Naive B cell (primary cell): ENCODE measurements around the gene IPMK. TPM values are rescaled to one million over a fixed set of nuclear protein-coding genes. Genes with fewer than 3 reads are reported as not detected.

Experiments
- ATAC-seq, 2 donors: fragments of 150-1000 bp; cut with Tn5 transposase; 2 replicates each; pipeline ENCODE4 v1.10.0; 2021; ENCODE audit warnings: low read depth in 2 of 2, mild to moderate bottlenecking in 2 of 2, moderate library complexity in 2 of 2
- DNase-seq: peaks from one replicate; pipeline ENCODE4 v3.0.0; 2022
- H3K27ac Mint-ChIP-seq, 6 donors: one replicate each; pipeline ENCODE4 v1.8.0; 2020 to 2022; ENCODE audit warnings: mild to moderate bottlenecking in 6 of 6, mixed read lengths in 6 of 6, moderate library complexity in 5 of 6, inconsistent platforms in 2 of 6
- H3K27me3 Mint-ChIP-seq, 3 donors: one replicate each; pipeline ENCODE4 v1.8.0; 2021 to 2022; ENCODE audit warnings: mixed read lengths in 3 of 3, mild to moderate bottlenecking in 1 of 3
- H3K36me3 Mint-ChIP-seq, 2 donors: one replicate each; pipeline ENCODE4 v1.8.0; 2020 to 2022; ENCODE audit warnings: mixed read lengths in 2 of 2, inconsistent platforms in 1 of 2, mild to moderate bottlenecking in 1 of 2
- H3K4me1 Mint-ChIP-seq, 3 donors: one replicate each; pipeline ENCODE4 v1.8.0; 2020 to 2022; ENCODE audit warnings: mixed read lengths in 3 of 3, inconsistent platforms in 1 of 3, mild to moderate bottlenecking in 1 of 3, moderate library complexity in 1 of 3
- H3K4me3 Mint-ChIP-seq, 8 donors: one replicate each; pipeline ENCODE4 v1.8.0; 2020 to 2022; ENCODE audit warnings: mild to moderate bottlenecking in 8 of 8, mixed read lengths in 8 of 8, moderate library complexity in 8 of 8, inconsistent platforms in 2 of 8
- H3K9me3 Mint-ChIP-seq, 7 donors: one replicate each; pipeline ENCODE4 v1.8.0; 2020 to 2022; ENCODE audit warnings: mixed read lengths in 7 of 7, mild to moderate bottlenecking in 5 of 7, inconsistent platforms in 2 of 7, moderate library complexity in 1 of 7
- polyA plus RNA-seq, 6 donors: library from polyadenylated mRNA; unstranded; fragments of 300-500 nt; fragmentation: Illumina TruSeq; gene quantifications; one replicate each; pipeline ENCODE4 v1.2.3, GENCODE V29; 2021; ENCODE audit warnings: low read depth in 6 of 6

Gene IPMK
- polyA plus RNA-seq, 6 donors from 2014 or later, result 2.3 to 4.8 (median 3.3) TPM

- ATAC-seq, result no peak
- no peaks in the 10 kb centered on the region for H3K9me3 Mint-ChIP-seq
- H3K27me3 Mint-ChIP-seq, result peaks cover 26 to 33% (median 30%) of the 10 kb centered on the region in 3 donors
- no peak overlapping the region for H3K27ac Mint-ChIP-seq
- no peaks in the 10 kb centered on the region for H3K4me1 Mint-ChIP-seq
- DNase-seq, result no peak
- H3K36me3 Mint-ChIP-seq, result no peaks in the 10 kb centered on the region
- H3K4me3 Mint-ChIP-seq, result no peak overlapping the region
Observed at GRCh38 chr10:58152673-58153263, 114.9 kb downstream of the IPMK start.

GRCh38 chr10:58150290-58150689, 117.4 kb downstream of the IPMK start:
- ATAC-seq (no peak), DNase-seq (no peak)
- peaks cover 20 to 30% (median 21%) of the 10 kb centered on the region in 3 donors for H3K27me3 Mint-ChIP-seq
- no peaks in the 10 kb centered on the region for H3K36me3 Mint-ChIP-seq
- no peaks in the 10 kb centered on the region for H3K9me3 Mint-ChIP-seq
- H3K4me1 Mint-ChIP-seq, result no peaks in the 10 kb centered on the region
- no peak overlapping the region for H3K27ac Mint-ChIP-seq
- no peak overlapping the region for H3K4me3 Mint-ChIP-seq

GRCh38 chr10:58143944-58144343, 123.8 kb downstream of the IPMK start:
- Mint-ChIP-seq H3K4me1 (no peaks in the 10 kb centered on the region), H3K27ac (no peak overlapping the region), H3K9me3 (peaks cover 0 to 5% (median 3%) of the 10 kb centered on the region in 7 donors), H3K36me3 (no peaks in the 10 kb centered on the region), H3K27me3 (peaks cover 10 to 14% (median 13%) of the 10 kb centered on the region in 3 donors), H3K4me3 (no peak overlapping the region)
- no peak for ATAC-seq
- DNase-seq, result no peak

Other genes with a start within 250 kb of the IPMK start
- 10 to 100 TPM; 27.7 to 47.2 (median 33.4) TPM for gene CISD1, start 1.3 kb upstream of the IPMK start, polyA plus RNA-seq
- gene UBE2D1, start 67.1 kb upstream of the IPMK start, polyA plus RNA-seq, result 10 to 100 TPM; 29.5 to 44.0 (median 35.4) TPM
- 10 to 100 TPM; 54.7 to 67.5 (median 61.7) TPM for gene TFAM, start 117.5 kb upstream of the IPMK start, polyA plus RNA-seq
- not detected for gene BICC1, start 245.0 kb upstream of the IPMK start, polyA plus RNA-seq